Effector memory CD8-positive, alpha-beta T cell (primary cell): ENCODE results near the gene OSBPL6.
"Not testable (repeated sequence)": the region's sequence is repeated elsewhere in the genome, so short reads cannot be mapped to it uniquely, and the experiment has no call there.

Experiments
- ATAC-seq: fragments of 150-1000 bp; cut with Tn5 transposase; replicated peaks from 2 replicates; pipeline ENCODE4 v1.10.0; 2021; ENCODE audit warnings: mild to moderate bottlenecking, moderate library complexity
- DNase-seq, 3 experiments: peaks; one replicate each; pipeline ENCODE4 v3.0.0; 2021
- H3K27ac Mint-ChIP-seq, 2 donors: one replicate each; pipeline ENCODE4 v1.8.0; 2022; ENCODE audit warnings: mild to moderate bottlenecking in 2 of 2, mixed read lengths in 2 of 2, moderate library complexity in 2 of 2
- H3K27me3 Mint-ChIP-seq, 2 donors: one replicate each; pipeline ENCODE4 v1.8.0; 2022; ENCODE audit warnings: mixed read lengths in 2 of 2
- H3K36me3 Mint-ChIP-seq: one replicate; pipeline ENCODE4 v1.8.0; 2022; ENCODE audit warnings: mild to moderate bottlenecking, moderate library complexity, mixed read lengths; ENCODE audit not compliant: insufficient read depth
- H3K4me1 Mint-ChIP-seq, 2 donors: one replicate each; pipeline ENCODE4 v1.8.0; 2022; ENCODE audit warnings: low read depth in 2 of 2, mixed read lengths in 2 of 2
- H3K4me3 Mint-ChIP-seq, 2 donors: one replicate each; pipeline ENCODE4 v1.8.0; 2022; ENCODE audit warnings: mild to moderate bottlenecking in 2 of 2, mixed read lengths in 2 of 2, moderate library complexity in 2 of 2
- H3K9me3 Mint-ChIP-seq, 2 donors: one replicate each; pipeline ENCODE4 v1.8.0; 2022; ENCODE audit warnings: mixed read lengths in 2 of 2

Gene OSBPL6

DNA sequence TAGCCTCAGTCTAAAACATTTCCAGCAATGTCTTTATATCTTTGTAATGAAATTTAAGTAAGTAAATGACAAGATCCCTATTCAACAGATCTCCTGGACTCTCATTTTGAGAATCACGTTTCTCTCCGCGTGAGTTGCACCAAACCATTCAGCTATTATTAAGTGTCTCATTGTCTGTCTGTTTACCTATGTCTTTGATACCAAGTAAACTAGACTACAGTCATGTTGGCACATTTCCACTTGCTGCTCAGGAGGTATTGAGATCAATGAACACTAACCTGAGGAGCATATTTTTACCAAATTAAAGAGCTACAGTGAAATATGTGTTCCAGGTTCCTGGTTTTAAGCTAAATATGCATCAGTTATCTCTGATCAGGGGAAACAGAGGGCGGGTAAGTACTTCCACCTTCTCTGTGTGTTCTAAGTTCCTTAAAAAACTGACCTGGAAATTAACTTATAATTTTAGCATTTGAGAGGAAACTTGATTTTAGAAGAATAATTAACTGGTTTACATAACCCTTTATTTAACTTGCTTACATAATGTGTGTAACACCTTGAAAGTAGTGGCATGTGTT is 125.8 kb downstream of the OSBPL6 start:
- no peak for ATAC-seq
- H3K27me3 Mint-ChIP-seq, result peaks cover 32 to 54% of the 10 kb centered on the region in 2 donors

GRCh38 chr2:178322068-178322467 is 127.8 kb downstream of the OSBPL6 start:
- Mint-ChIP-seq H3K4me3 (no peak overlapping the region), H3K36me3 (no peaks in the 10 kb centered on the region), H3K27me3 (peaks cover 28 to 65% of the 10 kb centered on the region in 2 donors), H3K9me3 (no peaks in the 10 kb centered on the region), H3K27ac (no peak overlapping the region), H3K4me1 (no peaks in the 10 kb centered on the region)
- no peak for DNase-seq
- no peak for ATAC-seq

More for the DNA sequence above, 125.8 kb downstream of the OSBPL6 start:
- DNase-seq, result no peak
- no peak overlapping the region for H3K4me3 Mint-ChIP-seq
- no peak overlapping the region for H3K27ac Mint-ChIP-seq
- H3K9me3 Mint-ChIP-seq, result no peaks in the 10 kb centered on the region
- no peaks in the 10 kb centered on the region for H3K36me3 Mint-ChIP-seq
- no peaks in the 10 kb centered on the region for H3K4me1 Mint-ChIP-seq

GRCh38 chr2:178323331-178323730 is 129.0 kb downstream of the OSBPL6 start:
- H3K4me1 Mint-ChIP-seq, H3K9me3 Mint-ChIP-seq, DNase-seq, H3K36me3 Mint-ChIP-seq, ATAC-seq, H3K27ac Mint-ChIP-seq, H3K4me3 Mint-ChIP-seq: not testable (repeated sequence)
- peaks cover 28 to 61% of the 10 kb centered on the region in 2 donors for H3K27me3 Mint-ChIP-seq

- no peaks in the 10 kb centered on the region for H3K9me3 Mint-ChIP-seq
- H3K36me3 Mint-ChIP-seq, result no peaks in the 10 kb centered on the region
- H3K4me3 Mint-ChIP-seq, result no peak overlapping the region
- no peak for ATAC-seq
- DNase-seq, result no peak
- no peak overlapping the region for H3K27ac Mint-ChIP-seq
- no peaks in the 10 kb centered on the region for H3K4me1 Mint-ChIP-seq
- H3K27me3 Mint-ChIP-seq, result peaks cover 28 to 54% of the 10 kb centered on the region in 2 donors
Observed at GRCh38 chr2:178324077-178324476, 129.8 kb downstream of the OSBPL6 start.

- Mint-ChIP-seq H3K4me3 (no peak overlapping the region), H3K27ac (no peak overlapping the region), H3K9me3 (no peaks in the 10 kb centered on the region), H3K36me3 (no peaks in the 10 kb centered on the region), H3K27me3 (peaks cover 22 to 47% of the 10 kb centered on the region in 2 donors), H3K4me1 (no peaks in the 10 kb centered on the region)
- DNase-seq (no peak), ATAC-seq (no peak)
Observed at GRCh38 chr2:178325268-178325667, 131.0 kb downstream of the OSBPL6 start.

GRCh38 chr2:178327516-178327915 is 133.2 kb downstream of the OSBPL6 start:
- Mint-ChIP-seq H3K36me3 (no peaks in the 10 kb centered on the region), H3K27ac (no peak overlapping the region), H3K4me1 (no peaks in the 10 kb centered on the region), H3K4me3 (no peak overlapping the region), H3K9me3 (no peaks in the 10 kb centered on the region), H3K27me3 (peaks cover 20 to 34% of the 10 kb centered on the region in 2 donors)
- DNase-seq, result no peak
- no peak for ATAC-seq

DNA sequence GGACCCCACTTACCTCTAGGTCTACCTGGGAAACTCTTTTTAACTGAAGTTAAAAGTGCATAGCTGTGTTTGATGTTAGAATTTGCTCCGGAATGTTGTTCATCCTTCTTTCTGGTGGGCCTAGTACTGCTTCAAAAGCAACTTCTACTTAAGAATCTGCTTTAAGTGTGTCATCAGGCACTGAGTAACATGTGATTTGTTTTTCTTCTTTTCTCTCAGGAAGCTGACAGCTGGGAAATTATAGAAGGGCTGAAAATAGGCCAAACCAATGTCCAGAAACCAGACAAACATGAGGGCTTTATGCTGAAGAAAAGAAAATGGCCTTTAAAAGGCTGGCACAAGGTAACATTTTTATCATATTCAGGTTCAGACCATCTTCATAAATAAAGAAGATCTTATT is 133.7 kb downstream of the OSBPL6 start:
- ATAC-seq (no peak), DNase-seq (no peak)
- Mint-ChIP-seq H3K9me3 (no peaks in the 10 kb centered on the region), H3K4me3 (no peak overlapping the region), H3K27ac (no peak overlapping the region), H3K36me3 (no peaks in the 10 kb centered on the region), H3K4me1 (no peaks in the 10 kb centered on the region), H3K27me3 (peaks cover 20 to 34% of the 10 kb centered on the region in 2 donors)

DNA sequence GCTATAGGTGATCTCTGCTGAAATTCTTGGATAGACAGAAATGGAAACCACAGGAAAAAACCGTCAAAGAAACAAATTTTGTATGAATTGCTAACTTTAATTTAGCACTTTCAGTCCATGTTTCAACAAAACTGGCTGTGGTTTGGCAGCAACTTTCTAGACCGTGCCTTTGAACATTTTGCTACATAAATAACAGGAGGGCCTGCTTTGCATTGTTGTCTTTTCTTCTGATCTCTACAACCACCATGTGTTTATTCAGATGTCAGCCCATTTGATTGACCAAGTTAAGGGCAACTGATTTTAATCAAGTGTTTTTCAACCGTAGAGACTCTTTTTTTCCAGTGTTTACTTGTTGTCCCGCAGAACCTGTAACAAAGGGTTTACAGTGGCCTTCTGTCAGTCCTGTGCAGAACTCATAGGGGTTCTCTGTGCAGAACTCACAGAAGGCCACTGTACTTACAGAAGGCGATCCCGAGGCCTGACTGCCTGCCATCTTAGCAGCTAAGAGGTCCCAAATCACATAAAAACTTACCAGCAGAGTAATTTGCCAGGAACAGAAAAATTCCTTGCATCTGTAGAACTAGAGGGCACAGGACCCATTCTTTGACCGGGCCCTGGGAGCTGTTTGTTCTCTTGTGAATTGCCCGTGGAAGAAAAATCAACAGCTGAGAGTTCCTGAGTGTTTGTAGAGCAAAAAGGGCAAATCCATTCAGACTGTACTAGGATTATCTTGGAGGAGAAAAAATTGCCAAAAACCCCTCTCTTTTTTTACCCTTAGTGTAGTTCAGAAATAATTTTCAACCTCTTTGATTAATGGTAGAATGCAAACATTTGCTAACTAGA is 136.1 kb downstream of the OSBPL6 start:
- DNase-seq, result no peak
- no peak overlapping the region for H3K4me3 Mint-ChIP-seq
- no peaks in the 10 kb centered on the region for H3K4me1 Mint-ChIP-seq

GRCh38 chr2:178331474-178332432 is 137.4 kb downstream of the OSBPL6 start:
- ATAC-seq (no peak), DNase-seq (no peak)
- H3K4me3 Mint-ChIP-seq, result no peak overlapping the region
- H3K36me3 Mint-ChIP-seq, result no peaks in the 10 kb centered on the region
- H3K27me3 Mint-ChIP-seq, result peaks cover 16 to 18% of the 10 kb centered on the region in 2 donors
- H3K4me1 Mint-ChIP-seq, result no peaks in the 10 kb centered on the region
- no peaks in the 10 kb centered on the region for H3K9me3 Mint-ChIP-seq
- H3K27ac Mint-ChIP-seq, result no peak overlapping the region

More for the DNA sequence above, 136.1 kb downstream of the OSBPL6 start:
- H3K27ac Mint-ChIP-seq, result no peak overlapping the region
- peaks cover 9 to 26% of the 10 kb centered on the region in 2 donors for H3K27me3 Mint-ChIP-seq
- ATAC-seq, result no peak
- no peaks in the 10 kb centered on the region for H3K36me3 Mint-ChIP-seq
- no peaks in the 10 kb centered on the region for H3K9me3 Mint-ChIP-seq

DNA sequence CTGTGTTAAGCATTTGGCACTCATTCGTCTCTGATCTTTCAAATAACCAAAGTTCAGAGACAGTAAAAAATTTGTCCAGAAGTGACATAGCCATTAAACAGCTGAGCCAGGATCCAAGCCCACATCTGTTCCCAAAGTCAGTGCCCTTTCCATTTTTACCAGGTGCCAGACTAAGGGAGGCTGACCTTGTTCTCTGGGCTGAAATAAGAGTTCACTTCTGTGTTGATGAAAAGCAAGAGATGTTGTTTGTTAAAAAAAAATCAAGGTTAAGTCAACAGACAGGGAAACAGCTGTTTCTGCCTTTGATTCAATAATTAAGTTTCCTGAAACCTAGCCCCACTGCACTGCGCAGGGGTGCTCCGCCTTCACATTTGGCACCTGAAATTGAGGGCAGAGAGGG is 139.5 kb downstream of the OSBPL6 start:
- Mint-ChIP-seq H3K4me3 (no peak overlapping the region), H3K4me1 (no peaks in the 10 kb centered on the region), H3K27ac (no peak overlapping the region), H3K36me3 (no peaks in the 10 kb centered on the region), H3K27me3 (peaks cover 18% of the 10 kb centered on the region in 2 donors), H3K9me3 (no peaks in the 10 kb centered on the region)
- no peak for DNase-seq
- no peak for ATAC-seq

GRCh38 chr2:178335230-178335629 is 140.9 kb downstream of the OSBPL6 start:
- H3K36me3 Mint-ChIP-seq, result no peaks in the 10 kb centered on the region
- no peak for ATAC-seq
- no peak overlapping the region for H3K4me3 Mint-ChIP-seq
- H3K4me1 Mint-ChIP-seq, result no peaks in the 10 kb centered on the region
- no peaks in the 10 kb centered on the region for H3K9me3 Mint-ChIP-seq
- H3K27me3 Mint-ChIP-seq, result peaks cover 14 to 23% of the 10 kb centered on the region in 2 donors
- no peak overlapping the region for H3K27ac Mint-ChIP-seq
- no peak for DNase-seq

DNA sequence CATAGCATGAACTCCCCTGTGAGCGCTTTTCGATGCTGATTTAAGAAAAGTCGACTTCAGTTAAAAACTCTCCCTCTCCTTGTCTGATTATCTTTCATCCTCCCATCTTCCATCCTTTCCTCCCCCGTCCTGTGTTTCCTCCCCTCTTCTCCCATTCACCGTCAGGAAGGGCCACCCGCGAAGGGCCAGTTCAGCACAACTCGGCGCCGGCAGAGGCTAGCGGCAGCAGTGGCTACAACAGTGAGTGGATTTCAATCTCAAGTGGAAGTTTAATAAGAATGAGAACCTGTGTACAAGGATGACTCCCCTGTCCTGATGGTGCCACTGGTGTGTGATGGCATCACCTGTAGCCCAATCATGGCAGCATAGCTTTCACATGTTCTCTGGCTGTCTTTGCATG is 149.8 kb downstream of the OSBPL6 start:
- ATAC-seq, result no peak
- H3K27me3 Mint-ChIP-seq, result peaks cover 42 to 74% of the 10 kb centered on the region in 2 donors
- no peak overlapping the region for H3K27ac Mint-ChIP-seq
- H3K36me3 Mint-ChIP-seq, result no peaks in the 10 kb centered on the region
- no peaks in the 10 kb centered on the region for H3K4me1 Mint-ChIP-seq
- no peak overlapping the region for H3K4me3 Mint-ChIP-seq
- DNase-seq, result no peak
- no peaks in the 10 kb centered on the region for H3K9me3 Mint-ChIP-seq

DNA sequence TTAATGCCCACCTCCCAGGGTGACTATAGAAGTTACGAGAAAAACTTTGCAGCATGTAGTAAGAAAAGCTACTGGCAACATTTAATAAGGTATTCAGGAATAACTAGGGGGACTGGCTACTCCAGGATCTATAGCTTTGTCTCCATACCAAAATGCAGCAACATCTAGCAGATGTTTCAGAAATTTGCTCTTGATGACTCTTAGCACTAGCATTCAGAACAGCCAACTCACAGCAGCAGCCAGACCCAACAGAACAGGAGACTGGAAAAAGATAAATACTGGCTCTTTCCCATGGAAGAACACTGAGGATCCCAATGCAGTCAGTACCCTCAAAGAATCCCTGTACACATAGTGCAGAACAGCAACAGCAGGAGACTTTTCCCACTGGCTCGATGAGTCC is 151.6 kb downstream of the OSBPL6 start:
- H3K4me3 Mint-ChIP-seq, result no peak overlapping the region
- no peaks in the 10 kb centered on the region for H3K36me3 Mint-ChIP-seq
- H3K27ac Mint-ChIP-seq, result no peak overlapping the region
- no peaks in the 10 kb centered on the region for H3K9me3 Mint-ChIP-seq
- ATAC-seq, result no peak
- peaks cover 53 to 93% of the 10 kb centered on the region in 2 donors for H3K27me3 Mint-ChIP-seq
- no peaks in the 10 kb centered on the region for H3K4me1 Mint-ChIP-seq
- no peak for DNase-seq
